Body of pancreas (tissue), 4 donors: Measurements from ENCODE around the gene FUT9.

Experiments
- POLR2A ChIP-seq, 3 donors: fragments of 450-650 bp; IDR thresholded peaks; one replicate each; pipeline ENCODE4 v1.6.1; 2016; ENCODE audit warnings: antibody characterized with exemption in 3 of 3, mild to moderate bottlenecking in 2 of 3
- TF ChIP-seq, protein P1 (sequence below), 7 experiments: fragments of 450-650 bp in 4 of 7; fragments of 200-600 bp in 3 of 7; sonication (generic) in 3 of 7; IDR thresholded peaks; one replicate each; pipeline ENCODE4 v1.5.1; 2016 to 2019; ENCODE audit warnings: antibody characterized with exemption in 7 of 7

DNA sequence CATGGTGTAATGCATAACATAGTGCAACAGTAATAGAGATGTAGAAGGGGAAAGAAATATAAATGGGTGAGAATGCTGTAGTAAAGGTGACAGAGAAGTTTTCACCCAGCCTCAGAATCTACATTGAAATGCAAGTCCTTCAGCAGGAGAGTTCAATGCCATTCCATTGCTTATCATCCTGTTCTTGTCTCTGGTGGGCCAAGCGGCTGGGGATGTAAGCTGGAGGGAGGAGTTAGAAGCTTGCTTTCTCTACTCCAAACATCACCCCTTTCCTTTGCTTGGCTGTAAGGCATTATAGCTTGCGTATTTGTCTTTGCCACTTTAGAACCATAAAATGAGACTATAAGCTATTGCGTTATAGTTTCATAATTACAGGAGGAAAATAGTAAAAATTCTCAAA, 2.2 kb upstream of the FUT9 start:
- TF ChIP-seq, protein P1, sequence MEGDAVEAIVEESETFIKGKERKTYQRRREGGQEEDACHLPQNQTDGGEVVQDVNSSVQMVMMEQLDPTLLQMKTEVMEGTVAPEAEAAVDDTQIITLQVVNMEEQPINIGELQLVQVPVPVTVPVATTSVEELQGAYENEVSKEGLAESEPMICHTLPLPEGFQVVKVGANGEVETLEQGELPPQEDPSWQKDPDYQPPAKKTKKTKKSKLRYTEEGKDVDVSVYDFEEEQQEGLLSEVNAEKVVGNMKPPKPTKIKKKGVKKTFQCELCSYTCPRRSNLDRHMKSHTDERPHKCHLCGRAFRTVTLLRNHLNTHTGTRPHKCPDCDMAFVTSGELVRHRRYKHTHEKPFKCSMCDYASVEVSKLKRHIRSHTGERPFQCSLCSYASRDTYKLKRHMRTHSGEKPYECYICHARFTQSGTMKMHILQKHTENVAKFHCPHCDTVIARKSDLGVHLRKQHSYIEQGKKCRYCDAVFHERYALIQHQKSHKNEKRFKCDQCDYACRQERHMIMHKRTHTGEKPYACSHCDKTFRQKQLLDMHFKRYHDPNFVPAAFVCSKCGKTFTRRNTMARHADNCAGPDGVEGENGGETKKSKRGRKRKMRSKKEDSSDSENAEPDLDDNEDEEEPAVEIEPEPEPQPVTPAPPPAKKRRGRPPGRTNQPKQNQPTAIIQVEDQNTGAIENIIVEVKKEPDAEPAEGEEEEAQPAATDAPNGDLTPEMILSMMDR (IDR thresholded peaks at IDR 0.05): no peak
- no peak for TF ChIP-seq POLR2A (IDR thresholded peaks at IDR 0.05)
